C4-2B (cell line): ENCODE measurements around the gene HK2.
"Not testable (repeated sequence)": the region's sequence is repeated elsewhere in the genome, so short reads cannot be mapped to it uniquely, and the experiment has no call there.

Experiments used
- H3K27ac ChIP-seq: fragments of 450-650 bp; 2 replicates; pipeline ENCODE4 v1.5.1; 2017
- ZFX ChIP-seq: fragments of 450-650 bp; IDR thresholded peaks from 2 replicates; pipeline ENCODE4 v1.6.1; 2017
- TF ChIP-seq, protein P1 (sequence below): fragments of 450-650 bp; conservative IDR thresholded peaks from 2 replicates; pipeline ENCODE4 v1.5.1; 2017; ENCODE audit warnings: mild to moderate bottlenecking

HK2 gene

DNA sequence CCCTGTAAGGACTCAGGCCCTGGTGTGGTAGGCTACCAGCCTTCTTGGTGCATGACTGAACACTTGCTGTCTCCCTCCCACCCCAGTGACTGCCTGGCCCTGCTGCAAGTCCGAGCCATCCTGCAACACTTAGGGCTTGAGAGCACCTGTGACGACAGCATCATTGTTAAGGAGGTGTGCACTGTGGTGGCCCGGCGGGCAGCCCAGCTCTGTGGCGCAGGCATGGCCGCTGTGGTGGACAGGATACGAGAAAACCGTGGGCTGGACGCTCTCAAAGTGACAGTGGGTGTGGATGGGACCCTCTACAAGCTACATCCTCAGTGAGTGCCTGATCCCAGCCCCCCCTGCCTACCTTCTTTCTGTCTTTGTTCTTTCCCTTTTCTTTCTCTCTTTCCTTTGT, 55.2 kb downstream of the HK2 start:
- H3K27ac ChIP-seq = no peak overlapping the region
- TF ChIP-seq, protein P1, sequence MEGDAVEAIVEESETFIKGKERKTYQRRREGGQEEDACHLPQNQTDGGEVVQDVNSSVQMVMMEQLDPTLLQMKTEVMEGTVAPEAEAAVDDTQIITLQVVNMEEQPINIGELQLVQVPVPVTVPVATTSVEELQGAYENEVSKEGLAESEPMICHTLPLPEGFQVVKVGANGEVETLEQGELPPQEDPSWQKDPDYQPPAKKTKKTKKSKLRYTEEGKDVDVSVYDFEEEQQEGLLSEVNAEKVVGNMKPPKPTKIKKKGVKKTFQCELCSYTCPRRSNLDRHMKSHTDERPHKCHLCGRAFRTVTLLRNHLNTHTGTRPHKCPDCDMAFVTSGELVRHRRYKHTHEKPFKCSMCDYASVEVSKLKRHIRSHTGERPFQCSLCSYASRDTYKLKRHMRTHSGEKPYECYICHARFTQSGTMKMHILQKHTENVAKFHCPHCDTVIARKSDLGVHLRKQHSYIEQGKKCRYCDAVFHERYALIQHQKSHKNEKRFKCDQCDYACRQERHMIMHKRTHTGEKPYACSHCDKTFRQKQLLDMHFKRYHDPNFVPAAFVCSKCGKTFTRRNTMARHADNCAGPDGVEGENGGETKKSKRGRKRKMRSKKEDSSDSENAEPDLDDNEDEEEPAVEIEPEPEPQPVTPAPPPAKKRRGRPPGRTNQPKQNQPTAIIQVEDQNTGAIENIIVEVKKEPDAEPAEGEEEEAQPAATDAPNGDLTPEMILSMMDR = no peak
- no peak for TF ChIP-seq ZFX

DNA sequence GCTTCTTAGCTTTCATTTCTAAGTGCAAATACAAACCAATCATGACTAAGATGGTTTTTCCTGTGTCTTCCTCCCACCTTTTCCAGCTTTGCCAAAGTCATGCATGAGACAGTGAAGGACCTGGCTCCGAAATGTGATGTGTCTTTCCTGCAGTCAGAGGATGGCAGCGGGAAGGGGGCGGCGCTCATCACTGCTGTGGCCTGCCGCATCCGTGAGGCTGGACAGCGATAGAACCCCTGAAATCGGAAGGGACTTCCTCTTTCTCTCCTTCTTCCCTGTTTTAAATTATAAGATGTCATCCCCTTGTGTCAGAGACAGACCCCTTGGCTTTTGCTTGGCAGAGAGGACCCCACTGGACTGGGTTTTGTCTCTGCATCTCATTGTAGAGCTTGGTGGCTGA, 56.8 kb downstream of the HK2 start:
- H3K27ac ChIP-seq = no peak overlapping the region
- TF ChIP-seq, protein P1 = no peak
- TF ChIP-seq ZFX = no peak

DNA sequence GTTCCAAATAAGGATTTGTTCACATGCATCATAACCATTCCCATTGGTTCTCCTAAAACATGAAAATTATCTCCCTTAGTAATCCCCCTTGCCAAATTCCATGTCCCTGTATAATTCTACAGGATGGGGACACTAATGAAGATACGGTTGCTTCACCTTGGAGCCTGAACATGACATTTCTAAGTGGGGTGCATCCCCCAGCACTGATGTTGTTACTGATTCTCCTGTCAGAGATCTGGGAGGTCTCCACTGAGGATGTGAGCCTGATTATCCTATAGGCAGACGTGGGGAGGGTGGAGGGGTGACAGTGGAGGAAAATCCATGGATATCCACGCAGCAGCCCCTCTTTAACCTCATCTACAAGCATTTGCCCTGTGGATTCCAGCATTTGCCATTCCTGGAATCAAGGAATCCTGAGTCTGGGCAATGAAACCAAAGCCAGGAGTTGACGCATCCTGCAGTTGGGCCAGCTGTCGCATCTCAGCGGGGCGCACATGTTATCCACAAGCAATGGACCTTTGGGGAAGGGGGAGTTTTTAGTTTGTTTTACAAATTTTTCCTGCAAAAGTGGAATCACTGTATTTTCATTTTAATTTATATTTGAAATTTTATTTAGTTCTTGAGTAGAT, 57.3 kb downstream of the HK2 start:
- TF ChIP-seq, protein P1 = no peak
- no peak for TF ChIP-seq ZFX

DNA sequence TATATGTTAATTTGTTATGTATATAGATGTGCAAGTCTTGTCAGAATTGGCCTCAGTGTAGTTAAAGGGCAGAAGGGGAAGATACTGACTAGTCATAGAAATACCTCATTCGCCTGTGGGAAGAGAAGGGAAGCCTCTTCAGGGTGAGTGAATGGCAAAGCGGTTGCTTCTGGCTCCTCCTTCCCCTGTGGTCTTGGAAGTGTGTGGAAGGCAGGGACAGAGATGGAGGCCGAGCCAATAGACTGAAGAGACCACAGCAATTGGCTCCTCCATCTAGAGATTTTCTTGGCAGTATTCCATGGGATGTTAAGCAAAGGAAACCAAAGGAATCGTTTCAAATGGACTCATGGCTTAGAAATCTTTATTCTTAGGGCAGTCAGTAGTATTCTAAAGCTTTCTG, 57.9 kb downstream of the HK2 start:
- not testable (repeated sequence) for H3K27ac ChIP-seq

More for the DNA sequence above, 57.3 kb downstream of the HK2 start:
- H3K27ac ChIP-seq = no peak overlapping the region

DNA sequence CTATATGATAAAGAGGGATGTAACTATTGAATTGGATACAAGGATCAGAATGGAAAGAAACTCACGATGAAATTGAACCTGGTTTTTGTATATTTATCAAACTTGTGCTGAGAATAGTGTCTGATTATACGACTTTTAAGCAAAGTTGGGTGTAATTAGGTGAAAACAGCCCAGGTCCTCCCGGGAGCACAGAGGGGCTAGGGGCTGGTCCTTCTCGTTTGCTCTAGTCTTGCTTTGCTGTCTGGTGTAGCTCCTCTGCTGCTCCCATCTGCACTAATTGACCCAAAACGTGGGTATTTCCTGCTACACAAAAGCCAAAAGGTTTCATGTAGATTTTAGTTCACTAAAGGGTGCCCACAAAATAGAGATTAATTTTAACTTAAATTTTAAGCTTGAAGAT, 58.7 kb downstream of the HK2 start:
- no peak overlapping the region for H3K27ac ChIP-seq
- TF ChIP-seq ZFX = no peak
- TF ChIP-seq, protein P1 = no peak

DNA sequence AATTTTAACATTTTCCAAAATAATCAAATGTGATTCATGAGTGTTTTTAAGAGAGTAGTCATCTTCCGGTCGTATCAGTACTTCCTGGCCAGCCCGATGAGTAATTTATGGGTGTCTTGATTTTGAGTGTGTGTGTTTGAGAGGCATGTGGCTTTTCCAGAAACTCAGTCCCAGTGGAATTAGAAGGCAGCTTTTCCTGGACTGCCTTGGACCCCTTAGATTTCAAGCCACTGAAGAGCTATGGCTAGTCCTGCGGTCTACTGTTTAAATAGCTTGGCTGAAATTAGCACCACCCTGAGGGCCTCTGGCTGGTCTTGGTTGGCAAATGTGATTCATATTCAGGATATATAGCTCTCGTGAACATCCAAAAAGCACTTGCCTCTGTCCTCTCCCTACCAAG, 59.4 kb downstream of the HK2 start:
- no peak overlapping the region for H3K27ac ChIP-seq
- TF ChIP-seq, protein P1 = no peak
- TF ChIP-seq ZFX = no peak

DNA sequence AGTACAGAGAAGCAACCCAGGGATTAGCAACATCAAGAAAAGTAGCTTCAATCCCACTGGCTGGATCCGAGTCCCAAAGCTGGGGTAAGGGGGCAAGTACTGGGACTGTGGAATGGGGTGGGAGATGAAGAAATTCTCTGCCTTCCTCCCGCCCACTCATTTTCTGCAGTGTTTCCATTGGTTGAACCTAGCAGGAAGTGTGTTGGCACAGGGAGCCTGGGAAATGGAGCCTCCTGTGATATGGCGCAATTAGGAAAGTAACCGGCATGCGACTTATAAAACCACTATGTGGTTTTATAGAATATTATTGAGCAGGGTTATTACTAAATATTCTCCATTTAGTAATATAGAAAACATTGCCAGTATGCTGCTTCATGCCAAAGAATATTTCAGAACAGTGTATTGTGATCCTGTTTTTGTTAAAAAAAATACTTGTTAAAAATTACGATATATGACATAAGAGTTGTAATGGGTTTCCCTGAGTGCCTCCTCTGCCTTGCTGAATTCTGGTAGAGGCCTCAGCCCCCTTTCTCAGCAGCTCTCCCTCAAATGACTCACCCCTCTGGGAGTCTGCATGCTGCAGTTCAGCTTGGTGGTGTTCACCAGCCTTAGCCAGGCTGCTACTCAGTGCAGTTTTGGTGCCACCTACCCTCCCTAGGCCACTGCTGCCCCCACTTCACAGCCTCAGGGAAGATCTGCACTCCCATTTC, 60.5 kb downstream of the HK2 start:
- TF ChIP-seq, protein P1 = no peak
- no peak for TF ChIP-seq ZFX
- H3K27ac ChIP-seq = no peak overlapping the region

DNA sequence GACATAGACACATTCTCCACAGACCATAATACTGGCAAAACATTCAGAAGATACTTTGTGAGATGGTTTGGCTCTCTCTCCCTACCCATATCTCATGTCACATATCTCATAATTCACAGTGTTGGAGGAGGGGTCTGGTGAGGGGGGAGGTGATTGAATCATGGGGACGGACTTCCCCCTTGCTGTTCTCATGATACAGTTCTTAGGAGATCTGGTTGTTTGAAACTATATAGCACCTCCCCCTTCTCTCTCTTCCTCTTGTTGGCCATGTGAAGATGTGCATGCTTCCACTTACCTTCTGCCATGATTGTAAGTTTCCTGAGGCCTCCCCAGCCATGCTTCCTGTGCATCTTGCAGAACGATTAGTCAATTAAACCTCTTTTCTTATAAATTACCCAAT, 61.1 kb downstream of the HK2 start:
- no peak for TF ChIP-seq ZFX
- TF ChIP-seq, protein P1 = no peak
- no peak overlapping the region for H3K27ac ChIP-seq
